Dendritic cell treated with granulocyte-macrophage colony-stimulating factor and Interleukin-4, amounts not matched to agents 40 ng/mL and 50 ng/mL, for 4 days (primary cell): ENCODE data around the gene ADD2.
A peak's percentile ranks its signal among the peaks of the same experiment; 100 is the strongest.
"Not testable (repeated sequence)": the region's sequence is repeated elsewhere in the genome, so short reads cannot be mapped to it uniquely, and the experiment has no call there.

Experiments used
- H3K27ac Mint-ChIP-seq: one replicate; pipeline ENCODE4 v1.8.0; 2022; ENCODE audit warnings: mild to moderate bottlenecking, mixed read lengths
- H3K27me3 Mint-ChIP-seq: one replicate; pipeline ENCODE4 v1.8.0; 2022; ENCODE audit warnings: mild to moderate bottlenecking, mixed read lengths
- H3K36me3 Mint-ChIP-seq: one replicate; pipeline ENCODE4 v1.8.0; 2022; ENCODE audit warnings: low read depth, mixed read lengths
- H3K4me1 Mint-ChIP-seq: one replicate; pipeline ENCODE4 v1.8.0; 2022; ENCODE audit warnings: low read depth, mixed read lengths
- H3K4me3 Mint-ChIP-seq: one replicate; pipeline ENCODE4 v1.8.0; 2022; ENCODE audit warnings: mild to moderate bottlenecking, moderate library complexity, mixed read lengths
- H3K9me3 Mint-ChIP-seq: one replicate; pipeline ENCODE4 v1.8.0; 2022; ENCODE audit warnings: mixed read lengths
- intact Hi-C: fragments of 100-400 bp; cut with micrococcal nuclease; formaldehyde crosslinking; loops from one replicate; pipeline ENCODE4 v1.15.0; 2022

The ADD2 gene

DNA sequence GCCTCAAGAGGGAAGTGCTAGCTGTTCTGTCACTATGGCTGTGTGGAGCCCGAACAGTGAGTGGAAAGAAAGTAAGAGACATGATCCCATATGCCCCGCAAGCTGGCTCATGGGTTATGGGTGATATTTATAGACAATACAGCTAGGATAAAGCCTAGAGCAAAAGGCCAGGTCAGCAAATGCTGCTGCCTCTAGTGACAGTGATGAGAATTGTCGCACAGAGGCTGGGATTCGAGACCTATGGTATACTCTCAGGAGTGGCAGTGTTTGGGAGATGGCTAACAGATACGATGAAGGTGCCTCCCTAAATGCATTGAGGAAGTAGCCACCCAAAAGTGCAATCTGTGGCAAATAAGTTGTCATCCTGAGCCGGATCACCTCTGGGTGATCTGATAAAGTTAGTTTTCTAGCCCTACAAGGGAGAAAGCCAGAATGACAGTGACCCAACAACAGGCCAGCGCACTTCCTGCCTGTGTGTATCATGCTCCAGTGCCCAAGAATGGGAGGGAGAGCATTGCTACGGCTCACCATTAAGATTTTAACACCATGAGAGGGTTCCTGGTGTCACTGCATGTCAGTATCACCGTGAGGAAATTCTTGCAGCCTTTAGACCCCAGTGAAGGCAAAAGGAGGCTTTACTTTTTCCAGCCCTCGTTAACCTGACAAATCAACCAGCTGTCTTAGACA is 122.1 kb downstream of the ADD2 start:
- intact Hi-C loops = loop anchor here (10.0 kb wide), 1 partner anchor 301 kb away; no protein-coding TSS in a partner anchor
- Mint-ChIP-seq H3K9me3 (no peaks in the 10 kb centered on the region), H3K4me3 (no peak overlapping the region), H3K27ac (no peak overlapping the region), H3K27me3 (peaks cover 10% of the 10 kb centered on the region), H3K4me1 (peaks cover 12% of the 10 kb centered on the region), H3K36me3 (no peaks in the 10 kb centered on the region)

DNA sequence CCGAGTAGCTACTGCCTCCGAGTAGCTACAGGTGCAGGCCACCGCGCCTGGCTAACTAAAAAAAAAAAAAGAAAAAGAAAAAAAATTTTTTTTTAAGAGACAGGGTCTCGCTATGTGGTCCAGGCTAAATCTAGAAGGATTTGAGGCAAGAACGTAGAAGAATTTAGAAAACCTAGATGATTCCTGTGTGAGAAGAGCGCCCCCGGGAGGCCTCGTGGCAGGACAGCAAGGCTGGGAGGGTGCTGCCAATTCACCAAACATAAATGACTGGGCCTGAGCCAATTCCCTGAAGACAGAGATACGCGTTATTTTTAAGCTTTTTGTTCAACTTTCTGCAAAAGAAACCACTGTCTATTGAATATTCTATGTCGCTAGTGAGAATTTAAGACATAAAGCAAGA is 124.3 kb downstream of the ADD2 start:
- H3K36me3 Mint-ChIP-seq = no peaks in the 10 kb centered on the region
- no peaks in the 10 kb centered on the region for H3K9me3 Mint-ChIP-seq
- intact Hi-C loops = loop anchor here (10.0 kb wide), 1 partner anchor 299 kb away; no protein-coding TSS in a partner anchor
- no peak overlapping the region for H3K4me3 Mint-ChIP-seq
- peaks cover 2% of the 10 kb centered on the region for H3K4me1 Mint-ChIP-seq
- no peak overlapping the region for H3K27ac Mint-ChIP-seq
- peaks cover 12% of the 10 kb centered on the region for H3K27me3 Mint-ChIP-seq

DNA sequence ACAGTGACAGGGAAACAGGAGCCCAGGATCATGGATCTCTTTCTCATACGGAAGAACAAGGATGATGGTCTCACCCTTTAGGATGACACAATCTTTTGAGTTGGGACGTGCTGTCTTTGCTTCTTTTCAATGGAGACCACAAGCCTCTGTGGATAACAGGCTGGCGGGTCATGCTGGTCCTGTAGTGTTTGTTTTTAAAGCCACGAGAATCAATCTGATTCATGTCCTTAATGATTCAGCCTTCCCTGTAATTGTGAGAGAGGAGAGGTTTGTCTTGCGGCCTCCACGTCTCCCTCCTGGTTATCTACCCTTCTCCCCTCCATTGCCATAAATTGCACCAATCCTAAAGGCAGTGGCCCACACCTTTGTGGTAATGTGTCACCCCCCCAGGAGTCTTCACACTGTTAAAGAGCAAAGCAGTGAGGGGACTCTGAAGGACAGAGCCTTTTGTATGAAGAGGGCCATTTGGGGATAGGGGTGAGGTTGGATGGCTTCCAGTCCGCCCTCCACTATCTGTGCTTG is 126.7 kb downstream of the ADD2 start:
- H3K4me3 Mint-ChIP-seq = no peak overlapping the region
- no peaks in the 10 kb centered on the region for H3K9me3 Mint-ChIP-seq
- no peaks in the 10 kb centered on the region for H3K36me3 Mint-ChIP-seq
- no peak overlapping the region for H3K27ac Mint-ChIP-seq
- peaks cover 16% of the 10 kb centered on the region for H3K27me3 Mint-ChIP-seq
- intact Hi-C loops = loop anchor here (10.0 kb wide), 1 partner anchor 297 kb away; no protein-coding TSS in a partner anchor
- no peaks in the 10 kb centered on the region for H3K4me1 Mint-ChIP-seq

- H3K27me3 Mint-ChIP-seq = peaks cover 14% of the 10 kb centered on the region
- H3K4me1 Mint-ChIP-seq = no peaks in the 10 kb centered on the region
- H3K9me3 Mint-ChIP-seq = no peaks in the 10 kb centered on the region
- H3K27ac Mint-ChIP-seq = no peak overlapping the region
- no peak overlapping the region for H3K4me3 Mint-ChIP-seq
- intact Hi-C loops = loop anchor here (10.0 kb wide), 1 partner anchor 295 kb away; no protein-coding TSS in a partner anchor
- H3K36me3 Mint-ChIP-seq = no peaks in the 10 kb centered on the region
Observed at GRCh38 chr2:70639841-70640436, 128.1 kb downstream of the ADD2 start.

GRCh38 chr2:70638561-70638960 is 129.4 kb downstream of the ADD2 start:
- Mint-ChIP-seq H3K9me3 (peaks cover 2% of the 10 kb centered on the region), H3K4me1 (no peaks in the 10 kb centered on the region), H3K36me3 (no peaks in the 10 kb centered on the region), H3K27me3 (peaks cover 14% of the 10 kb centered on the region), H3K4me3 (no peak overlapping the region), H3K27ac (no peak overlapping the region)
- intact Hi-C loops = no loop called here

DNA sequence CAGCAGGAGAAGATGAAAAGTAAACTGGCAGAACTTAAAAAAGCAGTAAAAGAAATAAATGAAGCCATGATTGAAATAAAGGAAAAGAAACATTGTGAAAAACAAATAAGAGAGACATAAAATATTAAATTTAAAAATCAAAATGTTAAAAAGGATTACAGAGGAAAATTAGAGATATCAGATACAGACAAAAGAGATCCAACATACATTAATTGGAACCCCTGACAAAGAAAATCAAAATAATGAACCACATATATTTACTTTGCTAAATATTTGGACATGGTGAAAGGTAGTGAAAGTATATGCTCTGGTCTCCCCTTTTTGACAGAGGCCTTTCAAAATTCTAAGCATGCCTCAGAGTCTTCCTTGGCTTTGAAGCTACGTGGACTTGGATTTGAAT is 134.5 kb downstream of the ADD2 start:
- Mint-ChIP-seq H3K27ac (no peak overlapping the region), H3K36me3 (no peaks in the 10 kb centered on the region), H3K4me3 (no peak overlapping the region), H3K27me3 (peaks cover 9% of the 10 kb centered on the region), H3K9me3 (peaks cover 10% of the 10 kb centered on the region), H3K4me1 (peaks cover 5% of the 10 kb centered on the region)
- intact Hi-C loops = no loop called here

GRCh38 chr2:70632966-70633365 is 135.0 kb downstream of the ADD2 start:
- intact Hi-C loops = no loop called here
- H3K4me1 Mint-ChIP-seq = peaks cover 5% of the 10 kb centered on the region
- no peak overlapping the region for H3K27ac Mint-ChIP-seq
- H3K4me3 Mint-ChIP-seq = no peak overlapping the region
- H3K27me3 Mint-ChIP-seq = peaks cover 9% of the 10 kb centered on the region
- H3K9me3 Mint-ChIP-seq = peaks cover 10% of the 10 kb centered on the region
- no peaks in the 10 kb centered on the region for H3K36me3 Mint-ChIP-seq

DNA sequence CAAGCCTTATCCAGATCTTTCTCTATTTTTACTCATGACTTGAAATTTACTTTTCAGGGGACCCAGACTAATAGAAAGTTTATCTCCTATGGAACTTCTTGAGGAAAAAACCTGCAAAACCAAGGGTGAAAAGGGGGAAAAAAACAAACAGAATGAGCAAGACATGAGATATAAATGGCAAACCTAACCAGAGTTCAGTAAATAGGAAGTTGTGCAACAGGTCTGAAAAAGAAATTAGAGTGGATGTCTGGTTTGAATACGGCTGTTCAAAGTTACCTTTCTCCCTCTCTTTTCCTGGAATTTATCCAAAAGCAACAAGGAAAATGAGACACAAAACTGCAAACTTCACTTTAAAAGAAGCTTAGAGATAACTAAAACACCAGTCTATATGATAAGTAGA is 135.6 kb downstream of the ADD2 start:
- Mint-ChIP-seq H3K27me3 (peaks cover 9% of the 10 kb centered on the region), H3K4me3 (no peak overlapping the region), H3K27ac (no peak overlapping the region), H3K36me3 (no peaks in the 10 kb centered on the region), H3K4me1 (peaks cover 5% of the 10 kb centered on the region), H3K9me3 (peaks cover 10% of the 10 kb centered on the region)
- intact Hi-C loops = no loop called here

DNA sequence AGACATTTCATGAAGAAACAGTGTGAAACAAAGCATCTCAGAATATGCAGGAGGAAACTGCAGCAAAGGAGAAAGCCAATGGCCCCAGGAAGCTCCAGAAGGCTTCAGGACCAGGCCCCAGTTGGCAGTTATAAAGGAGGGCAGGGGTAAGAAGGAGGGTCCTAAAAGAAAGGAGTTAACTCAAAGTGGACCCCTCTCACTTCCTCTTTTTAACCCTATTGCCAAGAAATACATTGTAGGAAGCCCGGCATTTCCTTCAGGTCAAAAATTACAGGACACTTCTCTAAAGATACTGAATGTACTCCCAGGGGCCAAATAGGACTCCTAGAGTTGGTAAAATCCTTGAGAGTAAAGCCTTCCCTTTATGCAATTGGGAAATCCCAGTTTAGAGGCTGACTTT is 137.2 kb downstream of the ADD2 start:
- Mint-ChIP-seq H3K9me3 (peaks cover 10% of the 10 kb centered on the region), H3K4me3 (no peak overlapping the region), H3K27me3 (peaks cover 13% of the 10 kb centered on the region), H3K4me1 (peaks cover 5% of the 10 kb centered on the region), H3K27ac (no peak overlapping the region), H3K36me3 (no peaks in the 10 kb centered on the region)
- intact Hi-C loops = no loop called here

GRCh38 chr2:70627211-70627898 is 140.6 kb downstream of the ADD2 start:
- peaks cover 3% of the 10 kb centered on the region for H3K4me1 Mint-ChIP-seq
- H3K4me3 Mint-ChIP-seq = no peak overlapping the region
- intact Hi-C loops = no loop called here
- H3K27me3 Mint-ChIP-seq = peaks cover 10% of the 10 kb centered on the region
- H3K27ac Mint-ChIP-seq = no peak overlapping the region
- H3K36me3 Mint-ChIP-seq = no peaks in the 10 kb centered on the region
- H3K9me3 Mint-ChIP-seq = no peaks in the 10 kb centered on the region

DNA sequence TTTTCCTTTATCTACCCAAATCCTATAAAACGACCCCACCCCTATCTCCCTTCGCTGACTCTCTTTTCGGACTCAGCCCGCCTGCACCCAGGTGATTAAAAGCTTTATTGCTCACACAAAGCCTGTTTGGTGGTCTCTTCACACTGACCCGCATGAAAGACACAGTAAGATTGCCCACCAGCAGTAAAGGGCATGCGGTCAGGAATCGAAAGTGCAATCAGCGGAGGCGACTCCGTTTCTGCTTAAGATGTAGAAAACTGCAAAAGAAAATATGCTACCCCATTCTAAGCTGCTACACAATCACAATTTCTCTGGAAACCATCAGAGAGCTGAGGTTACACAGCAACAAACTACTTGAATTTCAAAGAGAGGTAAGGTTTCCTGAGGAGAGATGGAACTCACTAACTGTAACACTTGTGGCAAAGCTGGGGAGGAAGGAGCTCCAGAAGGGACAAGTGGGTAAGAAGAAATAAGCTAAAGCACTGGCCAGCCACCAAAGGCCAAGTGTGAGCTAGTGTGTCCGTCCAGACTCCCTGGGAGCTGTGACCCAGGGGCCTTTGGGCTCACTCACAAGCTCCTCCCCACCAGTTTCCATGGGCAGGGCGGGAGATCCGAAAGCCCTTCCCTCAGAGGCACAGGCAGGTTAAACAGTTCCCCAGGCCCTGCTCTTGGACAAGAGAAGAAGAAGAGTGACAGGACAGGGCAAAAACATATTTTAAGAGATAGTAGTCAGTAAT is 141.6 kb downstream of the ADD2 start:
- no peak overlapping the region for H3K27ac Mint-ChIP-seq
- H3K27me3 Mint-ChIP-seq = peaks cover 19% of the 10 kb centered on the region
- intact Hi-C loops = no loop called here
- H3K36me3 Mint-ChIP-seq = no peaks in the 10 kb centered on the region
- H3K9me3 Mint-ChIP-seq = no peaks in the 10 kb centered on the region
- no peaks in the 10 kb centered on the region for H3K4me1 Mint-ChIP-seq
- peak overlapping the region; percentile 11 for H3K4me3 Mint-ChIP-seq

- intact Hi-C loops = not testable (repeated sequence)
Observed at GRCh38 chr2:70621536-70621935, 146.5 kb downstream of the ADD2 start.

DNA sequence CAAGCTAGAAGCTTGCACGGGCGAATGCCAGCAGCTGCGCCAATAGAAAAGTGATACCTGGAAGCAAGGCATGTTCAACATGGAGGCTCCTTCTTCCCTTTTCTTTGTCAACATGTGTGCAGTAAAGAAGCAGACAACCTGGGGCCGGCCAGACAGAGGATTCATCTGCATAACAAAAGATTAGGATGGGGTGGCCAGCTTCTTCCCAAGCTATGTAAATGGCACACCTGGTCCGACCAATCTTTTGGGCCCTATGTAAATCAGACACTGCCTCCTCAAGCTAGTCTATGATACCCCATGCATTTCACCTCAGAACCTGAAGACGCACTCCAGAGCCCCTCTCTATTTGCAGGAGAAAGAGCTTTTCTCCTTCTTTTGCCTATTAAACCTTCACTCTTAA is 148.0 kb downstream of the ADD2 start:
- Mint-ChIP-seq H3K27me3 (peaks cover 33% of the 10 kb centered on the region), H3K36me3 (no peaks in the 10 kb centered on the region), H3K27ac (no peak overlapping the region), H3K4me3 (no peak overlapping the region), H3K4me1 (peaks cover 7% of the 10 kb centered on the region), H3K9me3 (no peaks in the 10 kb centered on the region)
- intact Hi-C loops = no loop called here

More at GRCh38 chr2:70621536-70621935, 146.5 kb downstream of the ADD2 start:
- H3K4me3 Mint-ChIP-seq, H3K27ac Mint-ChIP-seq, H3K36me3 Mint-ChIP-seq, H3K4me1 Mint-ChIP-seq, H3K9me3 Mint-ChIP-seq: not testable (repeated sequence)
- peaks cover 37% of the 10 kb centered on the region for H3K27me3 Mint-ChIP-seq
